ENCODE results near the gene IKBKG.

Gene IKBKG

DNA sequence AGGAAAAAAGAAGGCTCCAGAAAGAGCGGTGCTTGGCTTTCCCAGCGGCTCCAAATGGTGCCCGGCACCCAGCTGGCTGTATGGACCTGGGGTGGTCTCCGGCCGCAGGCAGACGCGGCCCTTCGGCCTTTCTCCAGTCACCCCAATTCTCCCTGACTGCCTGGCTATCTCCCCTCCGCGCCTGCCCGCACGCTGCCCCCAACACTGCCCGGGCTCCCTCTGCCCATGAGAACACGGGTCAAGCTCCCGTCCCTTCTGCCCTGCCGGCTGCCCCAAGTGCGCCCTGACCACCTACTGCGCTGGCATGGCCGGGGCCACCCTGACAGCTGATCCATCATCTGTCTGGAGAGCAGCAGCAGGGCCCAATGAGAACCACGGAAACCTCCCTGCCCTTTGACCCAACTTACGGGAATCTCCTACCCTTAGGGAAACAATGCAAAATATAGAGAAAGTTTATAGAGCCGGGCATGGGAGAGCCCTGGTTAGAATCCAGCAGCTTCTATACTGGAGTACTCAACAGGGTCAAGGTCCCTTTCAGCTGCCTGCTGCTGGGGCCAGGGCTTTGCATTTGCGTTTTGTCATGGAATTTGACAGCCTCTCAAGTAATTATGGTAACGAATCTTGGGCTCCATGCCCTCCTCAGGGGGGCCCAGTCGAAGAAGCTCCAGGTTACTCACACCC is 30.2 kb upstream of the IKBKG start (continued):
- TF ChIP-seq, protein P1, sequence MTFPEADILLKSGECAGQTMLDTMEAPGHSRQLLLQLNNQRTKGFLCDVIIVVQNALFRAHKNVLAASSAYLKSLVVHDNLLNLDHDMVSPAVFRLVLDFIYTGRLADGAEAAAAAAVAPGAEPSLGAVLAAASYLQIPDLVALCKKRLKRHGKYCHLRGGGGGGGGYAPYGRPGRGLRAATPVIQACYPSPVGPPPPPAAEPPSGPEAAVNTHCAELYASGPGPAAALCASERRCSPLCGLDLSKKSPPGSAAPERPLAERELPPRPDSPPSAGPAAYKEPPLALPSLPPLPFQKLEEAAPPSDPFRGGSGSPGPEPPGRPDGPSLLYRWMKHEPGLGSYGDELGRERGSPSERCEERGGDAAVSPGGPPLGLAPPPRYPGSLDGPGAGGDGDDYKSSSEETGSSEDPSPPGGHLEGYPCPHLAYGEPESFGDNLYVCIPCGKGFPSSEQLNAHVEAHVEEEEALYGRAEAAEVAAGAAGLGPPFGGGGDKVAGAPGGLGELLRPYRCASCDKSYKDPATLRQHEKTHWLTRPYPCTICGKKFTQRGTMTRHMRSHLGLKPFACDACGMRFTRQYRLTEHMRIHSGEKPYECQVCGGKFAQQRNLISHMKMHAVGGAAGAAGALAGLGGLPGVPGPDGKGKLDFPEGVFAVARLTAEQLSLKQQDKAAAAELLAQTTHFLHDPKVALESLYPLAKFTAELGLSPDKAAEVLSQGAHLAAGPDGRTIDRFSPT (tag by site-specific recombination; IDR thresholded peaks at IDR 0.05), result no peak
- TF ChIP-seq ZBTB1 (tag by site-specific recombination; IDR thresholded peaks at IDR 0.05) (no peak), SCRT2 (tag by site-specific recombination; IDR thresholded peaks at IDR 0.05) (no peak)

DNA sequence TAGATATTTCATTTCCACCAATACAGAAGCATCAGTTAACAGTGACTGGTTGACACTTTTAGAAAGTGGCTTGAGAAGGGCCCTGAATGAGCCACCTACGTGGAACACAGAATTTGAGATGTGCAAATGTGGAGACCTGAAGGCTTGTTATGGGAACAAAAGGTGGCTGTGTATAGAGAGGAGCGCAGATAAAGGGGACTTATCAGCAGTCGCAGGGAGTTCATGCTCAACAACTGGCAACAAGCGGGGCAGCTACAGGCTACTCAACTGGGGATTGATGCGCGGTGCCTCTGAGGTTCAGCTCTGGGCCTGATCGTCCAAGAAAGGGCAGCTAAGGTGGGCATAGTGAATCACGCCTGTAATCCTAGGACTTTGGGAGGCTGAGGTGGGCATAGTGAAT is 28.0 kb upstream of the IKBKG start:
- ChIA-PET CTCF (interaction anchor here (0.9 kb wide), 1 partner anchor 146 kb away, joined by 3 read pairs; no protein-coding TSS in a partner anchor), POLR2A (interaction anchor here (0.7 to 0.8 kb wide), 2 partner anchors 10 to 19 kb away, joined by 3 to 5 read pairs; no protein-coding TSS in a partner anchor)
- no peaks in the 10 kb centered on the region for H3K9me3 ChIP-seq (ENCODE audit: control insufficient read depth, insufficient read depth, low read depth, low read length)
- TF ChIP-seq, protein P2, sequence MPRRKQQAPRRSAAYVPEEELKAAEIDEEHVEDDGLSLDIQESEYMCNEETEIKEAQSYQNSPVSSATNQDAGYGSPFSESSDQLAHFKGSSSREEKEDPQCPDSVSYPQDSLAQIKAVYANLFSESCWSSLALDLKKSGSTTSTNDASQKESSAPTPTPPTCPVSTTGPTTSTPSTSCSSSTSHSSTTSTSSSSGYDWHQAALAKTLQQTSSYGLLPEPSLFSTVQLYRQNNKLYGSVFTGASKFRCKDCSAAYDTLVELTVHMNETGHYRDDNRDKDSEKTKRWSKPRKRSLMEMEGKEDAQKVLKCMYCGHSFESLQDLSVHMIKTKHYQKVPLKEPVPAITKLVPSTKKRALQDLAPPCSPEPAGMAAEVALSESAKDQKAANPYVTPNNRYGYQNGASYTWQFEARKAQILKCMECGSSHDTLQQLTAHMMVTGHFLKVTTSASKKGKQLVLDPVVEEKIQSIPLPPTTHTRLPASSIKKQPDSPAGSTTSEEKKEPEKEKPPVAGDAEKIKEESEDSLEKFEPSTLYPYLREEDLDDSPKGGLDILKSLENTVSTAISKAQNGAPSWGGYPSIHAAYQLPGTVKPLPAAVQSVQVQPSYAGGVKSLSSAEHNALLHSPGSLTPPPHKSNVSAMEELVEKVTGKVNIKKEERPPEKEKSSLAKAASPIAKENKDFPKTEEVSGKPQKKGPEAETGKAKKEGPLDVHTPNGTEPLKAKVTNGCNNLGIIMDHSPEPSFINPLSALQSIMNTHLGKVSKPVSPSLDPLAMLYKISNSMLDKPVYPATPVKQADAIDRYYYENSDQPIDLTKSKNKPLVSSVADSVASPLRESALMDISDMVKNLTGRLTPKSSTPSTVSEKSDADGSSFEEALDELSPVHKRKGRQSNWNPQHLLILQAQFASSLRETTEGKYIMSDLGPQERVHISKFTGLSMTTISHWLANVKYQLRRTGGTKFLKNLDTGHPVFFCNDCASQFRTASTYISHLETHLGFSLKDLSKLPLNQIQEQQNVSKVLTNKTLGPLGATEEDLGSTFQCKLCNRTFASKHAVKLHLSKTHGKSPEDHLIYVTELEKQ (tag by site-specific recombination; IDR thresholded peaks at IDR 0.05; ENCODE audit: borderline replicate concordance), result no peak
- TF ChIP-seq HOXC10 (CRISPR knock-in tag; IDR thresholded peaks at IDR 0.05) (no peak), ZNF768 (tag by site-specific recombination; IDR thresholded peaks at IDR 0.05) (no peak), ZFP3 (tag by site-specific recombination; IDR thresholded peaks at IDR 0.05; ENCODE audit: low read depth) (no peak), WT1 (tag by site-specific recombination; IDR thresholded peaks at IDR 0.05) (no peak), ZNF19 (tag by site-specific recombination; IDR thresholded peaks at IDR 0.05; ENCODE audit: low read depth) (no peak), ZNF214 (tag by site-specific recombination; IDR thresholded peaks at IDR 0.05; ENCODE audit: borderline replicate concordance) (no peak), EGR2 (tag by site-specific recombination; IDR thresholded peaks at IDR 0.05; ENCODE audit: low read depth) (no peak), ZNF174 (tag by site-specific recombination; IDR thresholded peaks at IDR 0.05) (no peak), ZNF747 (tag by site-specific recombination; IDR thresholded peaks at IDR 0.05) (no peak), ZNF221 (tag by site-specific recombination; IDR thresholded peaks at IDR 0.05; ENCODE audit: borderline replicate concordance) (no peak), ZNF530 (tag by site-specific recombination; IDR thresholded peaks at IDR 0.05; ENCODE audit: low read depth) (no peak), ZNF521 (tag by site-specific recombination; IDR thresholded peaks at IDR 0.05) (no peak)
- TF ChIP-seq, protein P3, sequence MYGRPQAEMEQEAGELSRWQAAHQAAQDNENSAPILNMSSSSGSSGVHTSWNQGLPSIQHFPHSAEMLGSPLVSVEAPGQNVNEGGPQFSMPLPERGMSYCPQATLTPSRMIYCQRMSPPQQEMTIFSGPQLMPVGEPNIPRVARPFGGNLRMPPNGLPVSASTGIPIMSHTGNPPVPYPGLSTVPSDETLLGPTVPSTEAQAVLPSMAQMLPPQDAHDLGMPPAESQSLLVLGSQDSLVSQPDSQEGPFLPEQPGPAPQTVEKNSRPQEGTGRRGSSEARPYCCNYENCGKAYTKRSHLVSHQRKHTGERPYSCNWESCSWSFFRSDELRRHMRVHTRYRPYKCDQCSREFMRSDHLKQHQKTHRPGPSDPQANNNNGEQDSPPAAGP (tag by site-specific recombination; IDR thresholded peaks at IDR 0.05), result no peak
- TF ChIP-seq, protein P4, sequence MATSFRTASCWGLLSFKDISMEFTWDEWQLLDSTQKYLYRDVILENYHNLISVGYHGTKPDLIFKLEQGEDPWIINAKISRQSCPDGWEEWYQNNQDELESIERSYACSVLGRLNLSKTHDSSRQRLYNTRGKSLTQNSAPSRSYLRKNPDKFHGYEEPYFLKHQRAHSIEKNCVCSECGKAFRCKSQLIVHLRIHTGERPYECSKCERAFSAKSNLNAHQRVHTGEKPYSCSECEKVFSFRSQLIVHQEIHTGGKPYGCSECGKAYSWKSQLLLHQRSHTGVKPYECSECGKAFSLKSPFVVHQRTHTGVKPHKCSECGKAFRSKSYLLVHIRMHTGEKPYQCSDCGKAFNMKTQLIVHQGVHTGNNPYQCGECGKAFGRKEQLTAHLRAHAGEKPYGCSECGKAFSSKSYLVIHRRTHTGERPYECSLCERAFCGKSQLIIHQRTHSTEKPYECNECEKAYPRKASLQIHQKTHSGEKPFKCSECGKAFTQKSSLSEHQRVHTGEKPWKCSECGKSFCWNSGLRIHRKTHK (tag by site-specific recombination; IDR thresholded peaks at IDR 0.05), result no peak
- H3K36me3 ChIP-seq (ENCODE audit: control insufficient read depth in 2 of 2, insufficient read depth in 1 of 2, low read length in 2 of 2), result no peaks in the 10 kb centered on the region
- no peak overlapping the region for H3K27ac ChIP-seq (ENCODE audit: extremely low read depth, low read depth, low read length)
- H3K4me3 ChIP-seq (ENCODE audit: low read depth, low read length), result no peak overlapping the region
- peaks cover 3% of the 10 kb centered on the region; the same call in 1 of the 2 replicates for H3K4me1 ChIP-seq (ENCODE audit: control insufficient read depth, insufficient read depth, low read length)
